GM23338 (cell line): ENCODE data around the gene SRP72.

ENCODE experiments used
- CREB1 ChIP-seq: fragments of 250-450 bp; sonication (Bioruptor Pico); IDR thresholded peaks from 2 replicates; pipeline ENCODE4 v1.5.0; 2020; ENCODE audit warnings: low read depth, mild to moderate bottlenecking, moderate library complexity
- CTCF ChIP-seq, 2 experiments: fragments of 200-600 bp in 1 of 2; sonication (generic) in 1 of 2; conservative IDR thresholded peaks; 2 replicates each; pipeline versions ENCODE4 v1.5.1 to v1.6.1; 2016 to 2017; ENCODE audit warnings: antibody characterized with exemption in 2 of 2, low read depth in 2 of 2, mild to moderate bottlenecking in 2 of 2, moderate library complexity in 1 of 2
- ETS1 ChIP-seq: IDR thresholded peaks from 2 replicates; pipeline ENCODE4 v1.6.1; 2016; ENCODE audit warnings: antibody characterized with exemption
- EZH2 ChIP-seq: fragments of 200-600 bp; sonication (generic); IDR thresholded peaks from one replicate; pipeline ENCODE4 v1.8.0; 2017; ENCODE audit warnings: antibody characterized with exemption, mild to moderate bottlenecking, low read depth; ENCODE audit not compliant: unreplicated experiment
- EZH2phosphoT487 ChIP-seq: fragments of 200-600 bp; sonication (generic); IDR thresholded peaks from one replicate; pipeline ENCODE4 v1.8.1; 2018; ENCODE audit warnings: antibody characterized with exemption; ENCODE audit not compliant: unreplicated experiment
- JUNB ChIP-seq: IDR thresholded peaks from one replicate; pipeline ENCODE4 v1.6.1; 2016; ENCODE audit warnings: antibody characterized with exemption; ENCODE audit not compliant: unreplicated experiment
- NANOG ChIP-seq: IDR thresholded peaks from 2 replicates; pipeline ENCODE4 v1.6.1; 2016; ENCODE audit warnings: antibody characterized with exemption, borderline replicate concordance
- POLR2AphosphoS5 ChIP-seq: IDR thresholded peaks from 2 replicates; pipeline ENCODE4 v1.6.1; 2016; ENCODE audit warnings: antibody characterized with exemption, low read depth
- REST ChIP-seq: IDR thresholded peaks from one replicate; pipeline ENCODE4 v1.6.1; 2018; ENCODE audit warnings: antibody characterized with exemption; ENCODE audit not compliant: unreplicated experiment
- STAT1 ChIP-seq: IDR thresholded peaks from one replicate; pipeline ENCODE4 v1.6.1; 2016; ENCODE audit warnings: antibody characterized with exemption; ENCODE audit not compliant: unreplicated experiment
- ZNF114 ChIP-seq: fragments of 250-450 bp; sonication (Bioruptor Pico); IDR thresholded peaks from 2 replicates; pipeline ENCODE4 v1.5.0; 2020; ENCODE audit warnings: mild to moderate bottlenecking, moderate library complexity
- ZNF331 ChIP-seq: fragments of 250-450 bp; sonication (Bioruptor Pico); IDR thresholded peaks from 2 replicates; pipeline ENCODE4 v1.5.0; 2020; ENCODE audit warnings: low read depth, mild to moderate bottlenecking, moderate library complexity
- ZNF462 ChIP-seq: fragments of 250-450 bp; sonication (Bioruptor Pico); IDR thresholded peaks from 2 replicates; pipeline ENCODE4 v1.5.0; 2020; ENCODE audit warnings: mild to moderate bottlenecking, moderate library complexity

GRCh38 chr4:56469489-56470210 is 2.2 kb downstream of the SRP72 start:
- TF ChIP-seq CTCF (conservative IDR thresholded peaks at IDR 0.05; ENCODE audit: low read depth in 2 of 2) (no peak), ETS1 (no peak), POLR2AphosphoS5 (no peak), EZH2phosphoT487 (no peak), NANOG (no peak), JUNB (no peak), REST (no peak), EZH2 (no peak), CREB1 (CRISPR knock-in tag) (no peak), STAT1 (no peak), ZNF462 (CRISPR knock-in tag) (no peak), ZNF114 (CRISPR knock-in tag) (no peak), ZNF331 (CRISPR knock-in tag) (no peak)
